ENCODE data around the gene PRIMA1. TPM values are rescaled to one million over a fixed set of nuclear protein-coding genes. Genes with fewer than 3 reads are reported as not detected.

PRIMA1 gene
- total RNA-seq, 1 donor from 2014 or later: 2.0 TPM

GRCh38 chr14:93829839-93830481 lies 41.7 kb upstream of the PRIMA1 start:
- Mint-ChIP-seq H3K36me3 (ENCODE audit: low read depth) (no peaks in the 10 kb centered on the region), H3K27ac (ENCODE audit: unreplicated experiment) (no peak overlapping the region), H3K9me3 (no peaks in the 10 kb centered on the region), H3K27me3 (ENCODE audit: low read depth) (no peaks in the 10 kb centered on the region), H3K4me3 (no peak overlapping the region), H3K4me1 (peaks cover 14% of the 10 kb centered on the region)
- no peak for DNase-seq (ENCODE audit: low read depth, low spot score)
- TF ChIP-seq CTCF (conservative IDR thresholded peaks at IDR 0.05): no peak

- Mint-ChIP-seq H3K4me1 (peaks cover 10% of the 10 kb centered on the region), H3K4me3 (no peak overlapping the region), H3K36me3 (ENCODE audit: low read depth) (no peaks in the 10 kb centered on the region), H3K27ac (ENCODE audit: unreplicated experiment) (no peak overlapping the region), H3K9me3 (no peaks in the 10 kb centered on the region), H3K27me3 (ENCODE audit: low read depth) (no peaks in the 10 kb centered on the region)
- DNase-seq (ENCODE audit: low read depth, low spot score): no peak
- no peak for TF ChIP-seq CTCF (conservative IDR thresholded peaks at IDR 0.05)
These were observed 36.9 kb upstream of the PRIMA1 start for GRCh38 chr14:93825235-93825553.

GRCh38 chr14:93824518-93825234 lies 36.4 kb upstream of the PRIMA1 start:
- Mint-ChIP-seq H3K9me3 (no peaks in the 10 kb centered on the region), H3K27me3 (ENCODE audit: low read depth) (no peaks in the 10 kb centered on the region), H3K36me3 (ENCODE audit: low read depth) (no peaks in the 10 kb centered on the region), H3K4me1 (peaks cover 10% of the 10 kb centered on the region), H3K27ac (ENCODE audit: unreplicated experiment) (no peak overlapping the region), H3K4me3 (no peak overlapping the region)
- DNase-seq (ENCODE audit: low read depth, low spot score): no peak
- TF ChIP-seq CTCF (conservative IDR thresholded peaks at IDR 0.05): peak; percentile 22

GRCh38 chr14:93824076-93824475 lies 35.8 kb upstream of the PRIMA1 start:
- no peak overlapping the region for H3K27ac Mint-ChIP-seq (ENCODE audit: unreplicated experiment)
- DNase-seq (ENCODE audit: low read depth, low spot score): no peak

GRCh38 chr14:93821051-93821450 lies 32.8 kb upstream of the PRIMA1 start:
- peaks cover under 1% of the 10 kb centered on the region for H3K4me1 Mint-ChIP-seq
- no peaks in the 10 kb centered on the region for H3K27me3 Mint-ChIP-seq (ENCODE audit: low read depth)
- DNase-seq (ENCODE audit: low read depth, low spot score): no peak
- H3K4me3 Mint-ChIP-seq: no peak overlapping the region
- H3K36me3 Mint-ChIP-seq (ENCODE audit: low read depth): peaks cover 4% of the 10 kb centered on the region
- H3K27ac Mint-ChIP-seq (ENCODE audit: unreplicated experiment): no peak overlapping the region
- no peak for TF ChIP-seq CTCF (conservative IDR thresholded peaks at IDR 0.05)
- no peaks in the 10 kb centered on the region for H3K9me3 Mint-ChIP-seq

More at GRCh38 chr14:93824076-93824475, 35.8 kb upstream of the PRIMA1 start:
- Mint-ChIP-seq H3K36me3 (ENCODE audit: low read depth) (no peaks in the 10 kb centered on the region), H3K9me3 (no peaks in the 10 kb centered on the region), H3K27me3 (ENCODE audit: low read depth) (no peaks in the 10 kb centered on the region), H3K4me1 (peaks cover 10% of the 10 kb centered on the region), H3K4me3 (no peak overlapping the region)
- no peak for TF ChIP-seq CTCF (conservative IDR thresholded peaks at IDR 0.05)
